IPS DF 4.7 (cell line): Measurements from ENCODE around the gene ESRRB.

ENCODE experiments used
- DNase-seq: peaks from one replicate; pipeline ENCODE4 v3.0.0-alpha.2; 2013; ENCODE audit warnings: low spot score; ENCODE audit errors: extremely low read depth

ESRRB gene

GRCh38 chr14:76407449-76408150 lies 31.7 kb downstream of the ESRRB start:
- no peak for DNase-seq

GRCh38 chr14:76408877-76409276 lies 32.9 kb downstream of the ESRRB start:
- DNase-seq = no peak

- no peak for DNase-seq
Measured at GRCh38 chr14:76412501-76412900, 36.6 kb downstream of the ESRRB start.

DNA sequence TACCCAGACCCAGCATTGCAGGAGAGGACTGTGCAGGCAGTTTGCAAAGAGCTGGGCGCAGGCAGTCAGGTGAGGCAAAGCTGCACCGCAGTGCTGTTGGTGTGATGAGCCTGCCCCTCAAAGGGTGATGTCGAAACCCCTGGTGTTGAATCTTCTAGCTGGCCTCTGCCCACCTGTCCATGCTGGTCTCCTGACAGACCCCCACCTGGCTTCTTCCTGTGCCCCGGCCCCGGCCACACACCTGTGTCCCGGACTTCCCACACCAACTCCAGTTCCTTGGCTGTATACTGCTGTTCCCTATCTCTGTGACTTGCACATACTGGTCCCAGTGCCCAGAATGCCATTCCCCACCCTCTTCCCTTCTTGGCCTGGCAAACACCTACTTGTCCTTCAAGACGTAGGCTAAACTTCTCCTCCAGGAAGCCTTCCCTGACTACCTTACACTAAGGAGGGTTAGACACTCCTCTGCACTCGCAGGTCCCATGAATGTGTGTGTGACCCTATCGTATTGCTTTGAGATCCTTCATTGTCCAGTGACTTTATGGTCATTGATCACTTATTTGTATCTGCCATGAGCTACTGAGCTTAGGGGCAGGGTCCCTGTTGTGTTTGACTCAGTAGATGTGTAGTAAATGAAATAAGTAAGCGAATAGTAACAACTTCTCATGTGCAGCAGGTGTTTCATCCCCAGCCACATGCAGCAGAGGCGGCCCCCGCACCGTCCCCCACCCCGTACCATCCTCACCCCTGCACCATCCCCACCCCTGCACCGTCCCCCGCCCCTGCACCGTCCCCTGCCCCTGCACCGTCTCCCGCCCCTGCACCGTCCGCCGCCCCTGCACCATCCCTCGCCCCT lies 37.4 kb downstream of the ESRRB start:
- no peak for DNase-seq

GRCh38 chr14:76413962-76414600 lies 38.1 kb downstream of the ESRRB start:
- DNase-seq = no peak

DNA sequence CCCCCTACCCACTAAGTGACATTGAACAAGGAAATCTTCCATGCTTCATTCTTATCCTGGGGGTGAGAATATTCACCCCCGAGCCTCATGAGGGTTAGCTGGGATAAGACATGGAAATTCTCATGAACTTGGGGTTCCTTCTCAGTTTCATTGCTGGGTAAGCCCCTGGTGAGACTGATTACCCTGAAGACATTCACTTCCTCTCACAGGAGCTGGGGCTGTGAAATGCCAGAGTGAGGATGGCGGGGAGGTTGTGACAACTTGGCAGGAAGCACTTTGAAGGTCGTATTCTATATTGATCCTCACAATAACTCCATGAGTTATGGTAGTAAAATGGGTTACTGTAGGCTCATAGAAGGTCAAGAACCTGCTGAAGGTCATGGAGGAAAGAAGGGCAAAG lies 43.5 kb downstream of the ESRRB start:
- no peak for DNase-seq

DNA sequence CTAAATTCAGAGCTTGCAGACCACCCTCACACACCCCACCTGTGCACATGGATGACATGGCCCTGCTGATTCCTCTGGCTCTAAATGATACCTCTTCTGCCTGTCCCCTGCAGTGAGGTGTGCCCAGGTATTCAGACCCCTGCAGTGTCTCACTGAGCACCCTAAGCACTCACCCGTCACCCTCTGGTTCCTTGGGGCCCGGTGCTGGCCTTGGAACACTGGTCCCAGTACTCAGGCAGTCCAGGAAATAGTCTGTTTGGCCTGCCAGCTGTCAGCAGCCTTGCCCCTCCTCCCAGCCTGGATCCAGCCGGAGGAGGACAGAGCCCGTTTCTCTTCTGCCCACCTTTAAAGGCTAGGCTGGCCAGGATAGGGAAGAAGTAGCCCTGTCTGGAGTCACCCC lies 44.9 kb downstream of the ESRRB start:
- DNase-seq = no peak

DNA sequence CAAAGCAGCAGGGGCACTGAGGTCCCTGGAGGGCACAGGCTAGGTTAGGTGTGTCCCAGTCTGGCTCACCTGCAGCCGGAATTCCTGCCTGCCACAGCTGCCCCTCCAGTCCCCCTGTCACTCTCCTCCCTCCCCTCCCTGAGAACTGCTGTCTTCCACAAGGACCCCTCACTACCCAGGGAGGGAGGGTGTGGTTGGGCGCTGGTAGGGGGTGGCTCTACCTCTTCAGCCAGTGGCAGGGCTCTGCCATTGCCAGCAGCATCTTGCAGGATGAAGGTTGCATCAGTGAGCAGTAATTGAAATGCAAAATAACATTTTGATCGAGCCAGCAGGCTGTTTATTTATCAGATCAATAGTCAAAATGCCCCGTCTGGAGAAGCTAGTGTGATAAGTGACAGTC lies 45.7 kb downstream of the ESRRB start:
- DNase-seq = no peak

DNA sequence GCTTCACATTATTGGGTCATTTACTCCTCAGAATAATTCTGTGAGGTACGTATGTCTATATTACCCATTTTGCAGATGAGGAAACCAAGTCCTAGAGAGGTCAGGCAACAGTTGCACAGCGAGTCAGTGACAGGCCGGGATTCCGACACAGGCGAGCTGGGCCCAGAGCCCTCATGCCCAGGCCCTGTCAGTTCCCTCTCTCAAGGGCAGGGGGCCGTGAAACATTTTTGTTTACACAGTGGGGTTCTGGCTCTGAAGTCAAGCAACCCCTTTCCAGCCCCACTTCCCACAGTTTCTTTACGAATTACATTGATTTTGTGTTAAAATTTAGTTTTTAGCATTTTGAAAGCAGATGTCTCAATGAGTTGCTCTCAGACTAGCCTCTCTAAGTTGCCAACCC lies 46.7 kb downstream of the ESRRB start:
- no peak for DNase-seq

- no peak for DNase-seq
Measured at GRCh38 chr14:76423534-76423933, 47.6 kb downstream of the ESRRB start.

DNA sequence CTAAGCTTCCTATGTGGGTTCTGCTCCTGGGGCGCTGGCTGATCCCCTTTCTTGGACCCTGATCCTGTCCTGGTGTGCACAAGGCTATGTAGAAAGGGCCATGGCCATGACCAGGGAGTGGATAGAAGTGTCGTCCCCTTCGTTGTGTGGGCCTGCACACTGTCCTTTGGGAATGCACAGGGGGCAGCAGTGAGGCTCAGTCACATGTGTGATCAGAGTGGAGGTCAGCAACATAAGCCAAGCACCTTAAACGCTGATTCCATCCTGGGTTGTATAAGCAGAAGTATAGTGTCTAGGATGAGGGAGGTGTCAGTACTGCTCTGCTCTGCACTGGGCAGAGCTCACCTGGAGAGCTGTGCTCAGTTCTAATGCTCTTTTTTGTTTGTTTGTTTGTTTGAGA lies 48.4 kb downstream of the ESRRB start:
- no peak for DNase-seq

DNA sequence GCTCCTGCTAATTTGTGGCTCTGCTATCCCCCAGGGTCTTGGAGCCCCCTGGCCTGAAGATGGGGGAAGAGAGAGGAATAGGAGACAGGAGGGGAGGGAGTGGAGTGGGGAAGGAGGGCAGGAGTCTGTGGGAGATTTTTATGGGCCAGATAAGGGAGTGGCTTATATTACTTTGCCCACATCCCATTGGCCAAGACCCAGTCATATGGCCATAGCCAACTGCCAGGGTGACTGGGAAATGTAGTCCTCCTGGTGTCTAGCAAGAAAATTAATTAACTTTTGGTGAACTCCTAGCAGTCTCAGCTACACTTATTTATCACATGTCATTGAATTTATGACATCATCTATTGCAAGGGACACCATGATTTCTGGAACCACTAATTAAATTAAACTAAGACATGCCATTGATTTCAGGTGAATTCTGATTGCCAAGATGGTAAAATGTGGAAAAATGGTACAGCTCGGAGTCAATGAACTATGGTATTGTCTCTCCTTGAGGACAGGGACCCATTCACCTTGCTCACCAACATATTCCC lies 50.3 kb downstream of the ESRRB start:
- DNase-seq = no peak

GRCh38 chr14:76428611-76429010 lies 52.7 kb downstream of the ESRRB start:
- no peak for DNase-seq

GRCh38 chr14:76430017-76430416 lies 54.1 kb downstream of the ESRRB start:
- no peak for DNase-seq

- no peak for DNase-seq
Measured at GRCh38 chr14:76430475-76430980, 54.6 kb downstream of the ESRRB start.

DNA sequence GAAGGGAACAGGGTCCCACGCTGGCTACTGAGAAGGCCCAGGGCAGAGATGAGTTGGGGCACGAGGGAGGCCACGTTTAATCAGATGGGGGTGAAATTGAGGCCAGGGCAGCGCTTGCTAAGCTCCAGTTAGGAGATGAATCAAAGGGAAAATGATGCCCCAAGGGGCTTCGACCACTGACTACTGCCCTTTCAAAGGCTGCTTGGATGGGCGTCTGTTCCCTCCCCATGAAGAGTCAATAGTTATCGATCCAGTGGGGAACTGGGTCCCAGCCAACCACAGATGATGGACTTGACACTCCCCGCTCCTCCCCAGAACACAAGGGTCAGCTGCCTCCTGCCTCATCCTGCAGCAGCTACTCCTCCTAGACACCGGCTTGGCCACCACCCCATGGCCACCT lies 55.6 kb downstream of the ESRRB start:
- no peak for DNase-seq

DNA sequence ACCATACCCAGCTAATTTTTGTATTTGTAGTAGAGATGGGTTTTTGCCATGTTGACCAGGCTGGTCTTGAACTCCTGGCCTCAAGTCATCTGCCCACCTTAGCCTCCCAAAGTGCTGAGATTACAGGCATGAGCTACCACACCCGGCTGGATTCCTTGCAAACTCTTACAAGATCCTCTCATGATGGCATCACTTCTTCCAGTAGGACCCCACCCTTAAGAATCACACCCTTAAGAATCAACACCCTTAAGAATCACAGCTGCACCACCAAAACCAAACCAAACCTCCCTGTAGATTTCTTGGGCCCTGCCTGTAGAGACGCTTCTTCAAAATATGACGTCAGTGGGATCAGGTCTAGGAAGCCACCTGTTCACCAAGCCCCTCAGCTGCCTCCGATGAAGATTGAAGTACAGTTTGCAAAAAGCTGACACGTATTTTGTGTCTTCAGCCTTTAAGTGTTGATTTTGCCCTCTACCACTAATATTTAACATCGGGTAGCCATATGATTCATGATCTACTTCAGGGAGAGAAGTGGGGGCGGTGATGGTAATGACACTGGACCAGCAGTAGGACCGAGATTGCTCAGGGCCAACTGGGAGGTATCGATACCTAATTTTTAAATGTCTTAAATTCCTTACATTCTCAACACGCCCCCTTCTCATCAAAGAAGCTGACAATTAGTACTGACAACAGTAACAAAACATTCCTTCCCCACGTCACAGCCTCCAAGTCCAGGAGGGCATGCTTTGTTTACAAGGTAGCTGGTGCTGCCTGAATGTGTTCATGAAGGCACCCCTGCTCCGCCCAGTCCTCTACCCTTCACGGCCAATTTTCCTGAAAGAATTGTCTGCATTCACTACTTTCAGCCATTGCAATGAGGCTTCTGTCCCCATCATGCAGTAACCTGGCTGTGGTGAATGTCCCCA lies 57.2 kb downstream of the ESRRB start:
- DNase-seq = no peak

DNA sequence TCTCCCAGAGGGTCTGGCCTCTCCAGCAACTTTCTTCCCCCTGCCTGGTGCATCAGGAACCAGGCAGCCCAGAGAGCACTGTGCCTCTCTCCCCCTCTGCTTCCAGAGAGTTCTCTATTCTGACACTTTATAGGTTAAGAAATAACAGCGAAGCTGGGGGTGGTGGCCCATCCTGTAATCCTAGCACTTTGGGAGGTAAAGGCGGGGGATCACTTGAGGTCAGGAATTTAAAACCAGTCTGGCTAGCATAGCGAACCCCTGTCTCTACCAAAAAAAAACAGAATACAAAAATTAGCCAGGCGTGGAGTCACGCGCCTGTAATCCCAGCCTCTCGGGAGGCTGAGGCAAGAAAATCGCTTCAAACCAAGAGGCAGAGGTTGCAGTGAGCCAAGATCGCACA lies 58.3 kb downstream of the ESRRB start:
- DNase-seq = no peak

DNA sequence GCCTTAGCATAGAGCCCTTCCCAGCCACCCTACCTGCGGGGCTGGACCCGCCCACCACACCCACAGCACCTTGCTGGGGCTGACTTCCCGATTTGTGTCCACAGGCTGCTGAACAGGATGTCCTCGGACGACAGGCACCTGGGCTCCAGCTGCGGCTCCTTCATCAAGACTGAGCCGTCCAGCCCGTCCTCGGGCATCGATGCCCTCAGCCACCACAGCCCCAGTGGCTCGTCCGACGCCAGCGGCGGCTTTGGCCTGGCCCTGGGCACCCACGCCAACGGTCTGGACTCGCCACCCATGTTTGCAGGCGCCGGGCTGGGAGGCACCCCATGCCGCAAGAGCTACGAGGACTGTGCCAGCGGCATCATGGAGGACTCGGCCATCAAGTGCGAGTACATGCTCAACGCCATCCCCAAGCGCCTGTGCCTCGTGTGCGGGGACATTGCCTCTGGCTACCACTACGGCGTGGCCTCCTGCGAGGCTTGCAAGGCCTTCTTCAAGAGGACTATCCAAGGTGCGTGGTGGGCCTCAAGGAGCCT lies 63.4 kb downstream of the ESRRB start:
- no peak for DNase-seq

DNA sequence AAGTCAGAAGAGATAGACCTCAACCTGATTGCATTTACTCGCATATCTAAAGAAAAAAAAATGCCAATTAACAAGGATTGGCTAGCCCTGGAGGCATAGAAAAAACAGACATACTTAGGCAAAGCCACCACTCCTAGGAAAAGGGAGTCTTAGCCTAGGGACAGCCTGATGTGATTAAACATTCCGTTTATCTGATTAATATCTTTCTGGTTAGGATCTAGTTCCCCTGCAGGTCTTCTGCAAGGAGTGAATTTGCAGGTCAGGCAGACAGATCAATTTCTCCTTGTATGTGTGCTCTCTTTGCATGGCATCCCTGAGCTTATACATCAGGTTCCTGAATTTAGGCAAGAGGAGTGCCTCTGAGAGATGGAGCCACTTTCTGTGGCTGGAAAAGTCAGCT lies 70.5 kb downstream of the ESRRB start:
- no peak for DNase-seq

DNA sequence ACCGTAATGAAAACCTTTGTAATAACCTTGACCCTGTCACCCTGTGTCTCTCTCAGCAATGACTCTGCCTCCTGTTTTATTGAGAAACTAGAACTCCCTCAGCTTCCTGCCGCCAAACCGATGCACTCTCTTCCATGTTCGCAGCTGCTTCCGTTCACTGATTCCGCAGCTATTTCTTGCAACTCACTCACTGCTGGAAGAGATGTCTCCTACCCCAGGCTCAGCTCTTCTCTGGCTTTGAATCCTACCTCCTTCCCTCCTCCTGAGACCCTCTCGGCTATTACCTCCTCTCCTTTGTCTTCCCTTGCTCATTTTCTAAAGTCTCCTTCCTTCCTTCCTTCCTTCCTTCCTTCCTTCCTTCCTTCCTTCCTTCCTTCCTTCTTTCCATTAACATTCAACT lies 71.0 kb downstream of the ESRRB start:
- DNase-seq = no peak
